Activated CD4-positive, alpha-beta T cell treated with anti-CD3 and anti-CD28 coated beads for 24 hours (primary cell): ENCODE data around the gene COA5.
"Not testable (repeated sequence)": the region's sequence is repeated elsewhere in the genome, so short reads cannot be mapped to it uniquely, and the experiment has no call there.

Experiments
- DNase-seq, 2 donors: peaks; one replicate each; pipeline ENCODE4 v3.0.0-alpha.2; 2020; ENCODE audit warnings: low read depth in 2 of 2

The COA5 gene

DNA sequence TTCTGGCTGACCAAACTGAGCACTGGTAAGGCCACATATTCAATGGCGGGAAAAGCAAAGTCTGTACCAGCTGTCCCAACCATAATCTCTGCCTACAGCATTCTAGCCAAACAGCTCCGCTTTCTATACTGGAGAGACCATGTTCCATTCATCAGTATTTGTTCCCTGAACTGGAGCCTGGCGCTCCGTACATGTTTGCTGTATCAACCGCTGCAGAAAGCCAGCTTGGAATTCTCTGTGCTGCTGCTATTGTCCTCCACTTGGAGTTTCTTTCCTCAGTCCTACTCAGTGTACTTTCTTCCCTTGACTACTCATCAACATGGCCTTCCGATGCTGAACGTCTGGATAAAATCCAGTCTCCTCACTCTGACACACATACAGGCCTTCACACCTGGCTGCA is 1.9 kb downstream of the COA5 start:
- DNase-seq = no peak

GRCh38 chr2:98605076-98605475 is 3.2 kb downstream of the COA5 start:
- no peak for DNase-seq

- no peak for DNase-seq
These were observed 3.8 kb downstream of the COA5 start for GRCh38 chr2:98604547-98604946.

DNA sequence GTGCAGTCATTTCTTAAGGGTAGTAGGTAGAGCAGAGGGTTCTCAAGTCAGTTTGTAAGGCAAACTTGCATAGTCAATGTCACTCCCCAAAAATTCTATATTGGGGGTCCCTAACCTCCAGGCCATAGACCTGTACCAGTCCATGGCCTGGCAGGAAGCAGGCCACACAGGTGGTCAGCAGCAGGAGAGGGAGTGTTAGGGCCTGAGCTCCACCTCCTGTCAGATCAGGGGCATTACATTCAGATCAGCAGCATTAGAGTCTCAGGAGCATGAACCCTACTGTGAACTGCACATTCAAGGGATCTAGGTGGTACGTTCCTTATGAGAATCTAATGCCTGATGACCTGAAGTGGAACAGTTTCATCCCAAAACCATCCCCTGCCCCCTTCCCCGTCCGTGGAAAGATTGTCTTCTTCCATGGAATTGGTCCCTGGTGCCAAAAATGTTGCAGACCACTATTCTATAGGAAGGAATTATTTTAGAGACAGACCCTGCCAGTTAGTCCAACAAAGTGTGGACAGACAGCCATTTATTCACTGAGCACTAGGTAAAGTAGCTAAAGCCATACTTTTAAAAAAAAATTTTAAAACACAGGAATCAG is 6.7 kb downstream of the COA5 start:
- DNase-seq = no peak

DNA sequence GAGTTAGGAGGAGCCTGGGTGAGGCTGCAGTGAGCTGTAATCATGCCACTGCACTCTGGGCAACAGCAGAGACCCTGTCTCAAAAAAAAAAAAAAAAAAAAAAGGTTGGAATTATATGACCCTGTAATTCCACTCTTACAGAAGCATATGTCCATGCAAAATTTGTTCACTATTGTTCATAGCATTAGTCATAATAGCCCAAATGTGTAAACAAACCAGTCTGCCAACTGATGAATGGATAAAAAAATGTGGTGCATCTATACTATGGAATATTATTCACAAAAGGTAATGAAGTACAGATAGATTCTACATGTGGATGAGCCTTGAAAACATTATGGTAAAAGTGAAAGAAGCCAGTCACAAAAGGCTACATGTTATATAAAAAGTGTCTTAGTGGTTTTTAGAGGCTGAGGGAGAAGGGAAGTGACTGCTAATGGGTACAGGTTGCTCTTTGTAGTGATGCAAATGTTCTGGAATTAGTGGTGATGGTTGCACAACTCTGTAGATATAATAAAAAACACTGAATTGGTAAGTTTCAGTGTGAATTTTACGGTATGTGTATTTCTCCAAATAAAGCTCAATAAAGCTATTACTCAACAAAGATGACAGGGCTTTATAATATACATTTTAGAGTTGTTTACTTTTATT is 9.4 kb downstream of the COA5 start:
- no peak for DNase-seq

DNA sequence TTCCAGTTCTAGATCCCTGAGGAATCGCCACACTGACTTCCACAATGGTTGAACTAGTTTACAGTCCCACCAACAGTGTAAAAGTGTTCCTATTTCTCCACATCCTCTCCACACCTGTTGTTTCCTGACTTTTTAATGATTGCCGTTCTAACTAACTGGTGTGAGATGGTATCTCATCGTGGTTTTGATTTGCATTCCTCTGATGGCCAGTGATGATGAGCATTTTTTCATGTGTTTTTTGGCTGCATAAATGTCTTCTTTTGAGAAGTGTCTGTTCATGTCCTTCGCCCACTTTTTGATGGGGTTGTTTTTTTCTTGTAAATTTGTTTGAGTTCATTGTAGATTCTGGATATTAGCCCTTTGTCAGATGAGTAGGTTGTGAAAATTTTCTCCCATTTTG is 13.6 kb downstream of the COA5 start:
- DNase-seq = not testable (repeated sequence)

DNA sequence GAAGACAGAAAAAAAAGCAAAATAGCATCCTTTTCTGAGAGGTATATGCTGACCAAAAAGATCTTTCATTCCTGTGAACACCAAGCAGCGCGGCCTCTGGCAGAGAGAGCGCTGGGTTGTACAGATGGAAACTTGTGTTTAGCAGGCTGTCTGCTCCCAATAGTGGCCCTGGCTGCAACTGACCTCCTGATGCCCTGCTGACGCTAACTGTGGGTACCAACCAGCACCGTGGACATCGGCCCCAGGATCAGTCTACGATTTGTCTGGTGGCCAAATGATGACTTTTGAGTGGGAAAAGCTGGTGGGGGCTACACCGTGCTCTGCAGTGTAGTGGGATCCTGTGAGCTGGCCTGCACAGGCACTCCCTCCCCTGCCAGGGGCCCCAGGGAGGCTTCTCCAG is 15.7 kb downstream of the COA5 start:
- no peak for DNase-seq

GRCh38 chr2:98589489-98589888 is 18.8 kb downstream of the COA5 start:
- no peak for DNase-seq

DNA sequence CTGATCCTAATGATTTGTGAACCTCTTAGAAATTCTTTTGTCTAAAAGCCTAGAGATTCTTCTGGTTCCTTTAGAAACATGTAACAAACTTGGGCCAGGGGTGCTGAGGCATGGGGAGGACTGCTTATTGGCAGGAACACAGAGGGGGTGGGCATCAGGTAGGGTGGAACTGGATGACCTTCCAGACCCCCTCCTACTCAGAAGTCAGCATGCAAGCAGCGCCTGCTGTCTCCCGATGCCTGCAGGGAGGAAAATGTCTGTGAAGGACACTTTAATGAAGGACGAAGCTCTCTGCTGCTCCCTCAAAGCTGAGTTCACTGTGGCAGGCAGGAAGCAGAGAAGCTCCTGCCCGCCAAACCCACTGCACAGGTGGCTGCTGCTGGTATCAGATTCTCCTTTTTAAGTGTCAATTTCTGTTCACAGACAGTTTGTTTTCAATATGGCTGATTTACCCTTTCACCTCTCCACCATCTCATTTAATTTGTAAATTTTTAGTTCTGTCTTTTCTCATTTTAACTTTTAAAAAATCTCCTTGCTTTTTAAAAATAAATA is 19.4 kb downstream of the COA5 start:
- DNase-seq = no peak

DNA sequence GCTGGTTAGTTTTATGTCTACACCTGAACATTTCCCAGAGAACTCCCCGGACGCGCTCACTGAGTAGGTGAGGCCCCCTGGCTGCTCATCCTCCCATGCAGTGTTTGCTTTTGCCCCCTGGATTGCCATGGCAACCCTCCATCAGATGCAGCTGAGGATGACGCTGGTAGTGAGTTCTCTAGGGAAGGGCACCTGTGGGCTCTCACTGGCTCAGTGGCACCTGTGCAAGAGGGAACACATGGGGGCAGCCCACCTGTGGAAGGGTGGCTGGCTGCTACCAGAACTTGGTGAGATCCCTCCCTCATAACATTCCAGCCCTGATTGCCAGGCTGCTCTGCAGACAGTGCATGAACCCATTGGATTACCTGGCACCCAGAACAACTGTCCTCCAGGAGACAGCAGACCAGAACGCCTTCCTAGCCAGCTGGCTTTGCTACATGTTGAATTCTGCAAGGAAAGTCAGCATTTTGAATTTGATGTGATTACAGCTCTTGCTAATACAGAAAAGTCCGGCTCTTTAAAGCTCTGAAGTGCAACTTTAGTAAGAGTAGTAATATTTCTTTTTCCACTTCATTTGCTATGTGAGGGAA is 21.7 kb downstream of the COA5 start:
- DNase-seq = no peak

- DNase-seq = no peak
These were observed 22.9 kb downstream of the COA5 start for GRCh38 chr2:98585386-98585785.

DNA sequence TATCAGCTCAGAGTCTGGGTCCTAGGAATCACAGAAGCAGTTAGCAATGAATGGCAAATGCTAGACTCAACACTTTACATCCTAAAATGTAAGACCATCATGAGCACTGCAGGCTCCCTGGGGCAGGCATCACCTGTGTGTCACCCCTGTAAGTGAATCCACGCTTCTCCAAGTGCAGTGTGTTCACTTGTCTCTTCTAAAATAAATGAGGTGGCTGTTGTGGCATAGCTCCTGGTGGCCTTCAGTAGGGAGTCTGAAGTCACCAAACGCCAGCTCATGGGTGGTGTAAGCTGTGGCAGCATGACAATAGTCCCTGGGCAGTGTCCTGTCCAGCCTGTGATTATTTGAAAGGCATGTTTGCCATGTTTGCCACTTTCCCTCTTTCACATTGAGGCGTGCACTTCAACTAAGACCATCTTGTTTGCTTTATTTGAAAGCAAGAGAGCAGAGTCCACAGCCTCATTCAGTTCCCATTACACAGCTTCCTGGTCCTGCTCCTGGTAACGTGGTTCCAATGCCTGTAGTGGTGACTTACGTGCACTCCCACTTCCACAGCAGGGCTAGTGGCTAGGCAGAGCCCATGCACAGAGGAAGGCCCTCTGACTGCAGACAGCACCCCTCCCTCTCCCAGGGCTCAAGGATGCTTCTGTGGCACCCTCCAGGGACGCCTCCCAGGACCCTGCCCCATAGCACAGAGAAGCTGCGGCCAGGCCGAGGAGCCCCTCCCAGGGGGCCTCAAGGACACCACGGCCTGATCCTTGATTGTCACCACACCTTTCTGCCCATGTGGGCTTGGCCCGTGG is 24.3 kb downstream of the COA5 start:
- no peak for DNase-seq

DNA sequence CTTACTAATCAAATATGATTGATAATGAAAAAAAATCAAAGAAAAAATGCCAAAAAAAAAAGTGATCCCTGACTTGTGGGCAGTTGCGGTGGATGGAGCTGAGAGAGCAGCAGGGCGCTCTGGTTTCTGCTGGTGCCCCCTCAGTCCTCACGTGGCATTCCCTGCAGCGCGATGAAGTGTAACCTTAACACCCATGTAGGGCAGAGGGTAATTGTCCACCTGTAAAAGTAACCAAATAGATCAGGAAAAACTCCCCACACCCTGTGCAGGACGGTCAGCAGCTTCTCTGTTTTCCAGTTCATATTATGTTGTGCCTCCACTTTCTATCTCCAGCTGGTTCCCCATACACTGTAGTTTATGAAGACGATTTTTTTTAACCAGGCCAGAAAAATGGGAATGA is 25.0 kb downstream of the COA5 start:
- no peak for DNase-seq

DNA sequence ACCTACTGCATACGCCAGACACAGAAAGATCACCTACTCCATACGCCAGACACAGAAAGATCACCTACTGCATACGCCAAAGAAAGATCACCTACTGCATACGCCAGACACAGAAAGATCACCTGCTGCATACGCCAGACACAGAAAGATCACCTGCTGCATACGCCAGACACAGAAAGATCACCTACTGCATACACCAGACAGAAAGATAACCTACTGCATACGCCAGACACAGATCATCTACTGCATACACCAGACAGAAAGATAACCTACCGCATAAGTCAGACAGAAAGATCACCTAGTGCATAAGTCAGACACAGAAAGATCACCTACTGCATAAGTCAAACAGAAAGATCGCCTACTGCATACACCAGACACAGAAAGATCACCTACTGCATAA is 25.8 kb downstream of the COA5 start:
- DNase-seq = no peak

DNA sequence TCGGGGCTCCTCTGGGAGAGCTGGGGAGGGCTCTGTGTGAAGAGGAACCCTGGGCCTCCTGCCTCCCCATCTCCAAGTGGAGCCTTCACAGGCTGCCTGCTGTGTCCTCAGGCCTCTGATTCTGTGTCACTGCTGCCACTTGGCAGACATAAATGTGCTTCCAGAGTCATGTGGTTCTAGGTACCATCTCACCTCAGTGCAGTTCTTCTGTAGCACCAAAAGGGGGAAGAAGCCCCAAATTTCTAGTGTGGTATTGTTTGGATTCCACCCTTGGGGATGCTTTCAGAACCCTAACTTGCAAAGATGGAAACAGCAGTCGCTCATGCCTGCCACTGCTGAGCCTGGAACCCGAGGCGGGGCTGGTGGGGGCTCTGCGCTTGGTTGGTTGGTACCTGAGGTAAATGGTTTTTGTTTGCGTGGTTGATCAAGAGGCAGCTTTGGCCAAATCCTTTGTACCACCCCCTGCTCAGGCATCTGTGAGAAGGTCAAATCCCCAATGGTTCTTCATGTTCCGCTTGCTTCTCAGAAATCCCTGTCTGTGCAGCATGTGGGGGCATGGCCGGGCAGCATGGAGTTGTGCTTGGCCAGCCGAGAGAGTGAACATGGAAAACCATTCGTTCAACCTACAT is 27.5 kb downstream of the COA5 start:
- DNase-seq = no peak

DNA sequence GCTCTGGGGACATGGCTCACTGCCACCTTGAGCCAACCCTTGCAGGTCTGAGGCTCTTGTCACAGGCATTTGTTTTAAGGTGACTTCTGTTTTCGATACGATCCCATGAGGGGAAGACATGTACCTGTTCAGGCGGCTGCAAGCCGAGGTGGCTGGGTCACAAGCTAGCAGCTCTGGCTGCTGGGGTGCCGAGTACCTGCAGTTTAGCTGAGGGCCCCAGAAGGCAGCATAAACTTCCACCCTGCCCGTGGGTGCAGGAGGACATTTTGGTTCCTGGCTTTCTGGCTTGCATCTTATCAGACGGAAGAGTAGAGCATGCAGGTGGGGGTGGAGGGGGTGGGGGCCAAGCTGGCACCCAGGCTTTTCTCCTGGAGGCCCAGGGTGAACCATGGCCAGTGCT is 28.4 kb downstream of the COA5 start:
- no peak for DNase-seq

DNA sequence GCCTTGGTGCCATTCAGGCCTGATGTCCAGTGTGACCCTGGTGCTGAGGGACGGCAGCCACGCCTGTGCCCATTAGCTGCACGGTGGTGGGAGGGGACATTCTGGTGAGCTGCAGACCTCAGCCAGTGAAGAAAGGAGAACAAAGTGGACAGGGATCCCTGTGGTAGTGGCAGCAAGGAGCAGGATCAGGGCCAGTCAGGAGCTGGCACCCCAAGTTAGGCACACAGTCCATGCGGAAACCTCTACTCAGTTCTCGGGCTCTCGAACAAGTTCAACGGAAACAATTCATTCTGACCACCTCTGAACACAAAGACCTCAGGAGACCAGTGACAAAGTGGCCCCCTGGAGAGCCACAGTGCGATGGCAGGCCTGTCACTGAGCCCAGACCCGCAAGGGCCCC is 30.1 kb downstream of the COA5 start:
- DNase-seq = no peak

GRCh38 chr2:98577313-98577712 is 31.0 kb downstream of the COA5 start:
- no peak for DNase-seq

DNA sequence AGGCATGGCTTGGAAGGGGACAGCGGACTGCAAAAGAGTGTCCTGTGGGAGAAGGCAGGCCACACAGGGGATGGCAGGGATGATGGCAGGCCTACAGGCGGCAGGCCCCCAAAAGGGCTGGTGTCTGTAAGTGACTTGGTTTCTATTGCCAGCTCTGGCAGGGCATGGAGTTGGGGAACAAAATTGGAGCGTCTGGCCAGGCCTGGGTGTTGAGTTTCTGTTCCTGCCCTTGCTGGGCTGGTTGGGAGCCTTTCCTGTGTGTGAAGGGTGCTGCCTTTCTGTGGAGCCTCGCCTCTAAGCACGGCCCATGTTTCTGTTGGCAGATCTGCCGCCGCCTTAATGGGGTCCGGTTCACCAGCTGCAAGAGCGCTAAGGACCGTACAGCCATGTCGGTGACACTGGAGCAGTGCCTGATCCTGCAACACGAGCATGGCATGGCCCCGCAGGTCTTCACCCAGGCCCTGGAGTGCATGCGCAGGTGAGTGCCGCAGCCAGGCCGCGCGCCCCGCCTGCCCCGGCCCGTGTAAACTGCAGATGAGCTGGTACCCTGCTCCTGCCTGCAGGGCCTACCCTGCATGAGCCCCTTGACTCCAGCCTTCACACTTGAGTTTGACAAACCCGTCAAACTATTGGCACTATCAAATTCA is 31.5 kb downstream of the COA5 start:
- DNase-seq = no peak

GRCh38 chr2:98573426-98573825 is 34.9 kb downstream of the COA5 start:
- DNase-seq = no peak

GRCh38 chr2:98572676-98573075 is 35.6 kb downstream of the COA5 start:
- DNase-seq = no peak

DNA sequence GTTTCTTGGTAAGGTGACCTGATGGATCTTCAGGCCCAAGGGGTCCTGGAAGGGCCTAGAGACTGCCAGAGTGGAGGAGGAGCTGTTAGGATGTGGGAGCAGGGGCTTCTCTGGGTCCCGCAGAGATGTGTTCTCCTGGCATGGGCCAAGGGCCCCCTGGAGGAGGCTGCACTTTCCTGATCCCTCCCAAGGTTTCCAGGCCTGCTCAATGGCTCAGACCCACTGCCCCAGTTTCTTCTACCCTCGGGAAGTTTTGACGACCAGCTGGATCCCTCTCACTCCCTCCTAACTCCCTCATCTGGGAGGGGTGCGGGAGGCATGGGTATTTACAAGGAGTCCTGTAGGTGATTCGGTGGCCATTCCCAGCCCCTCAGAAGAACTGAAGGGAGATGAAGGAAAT is 36.1 kb downstream of the COA5 start:
- no peak for DNase-seq
